ENCODE measurements around the gene NOP9. TPM values are rescaled to one million over a fixed set of nuclear protein-coding genes. Genes with fewer than 3 reads are reported as not detected.

Gene NOP9
- total RNA-seq, 3 donors from 2014 or later = 24.1 to 29.2 (median 29.1) TPM

- H3K4me1 ChIP-seq (ENCODE audit: low read depth) = no peaks in the 10 kb centered on the region
- ATAC-seq (no peak), DNase-seq (no peak)
- H3K36me3 ChIP-seq (ENCODE audit: low read depth) = no peaks in the 10 kb centered on the region
- H3K9me3 ChIP-seq = no peaks in the 10 kb centered on the region
- H3K4me3 ChIP-seq = no peak overlapping the region
- TF ChIP-seq CTCF (IDR thresholded peaks at IDR 0.05) = no peak
- intact Hi-C loops (cut with DNase I, micrococcal nuclease) = no loop called here
Observed at GRCh38 chr14:24277071-24277470, 22.6 kb upstream of the NOP9 start.

GRCh38 chr14:24277606-24278321 is 21.9 kb upstream of the NOP9 start:
- DNase-seq = peak in 1 of 3 donors; percentile 23
- intact Hi-C loops (cut with DNase I, micrococcal nuclease) = no loop called here
- H3K36me3 ChIP-seq (ENCODE audit: low read depth) = no peaks in the 10 kb centered on the region
- ATAC-seq = peak; percentile 29
- no peaks in the 10 kb centered on the region for H3K4me1 ChIP-seq (ENCODE audit: low read depth)
- H3K9me3 ChIP-seq = no peaks in the 10 kb centered on the region
- no peak for TF ChIP-seq CTCF (IDR thresholded peaks at IDR 0.05)
- no peak overlapping the region for H3K4me3 ChIP-seq

- no peak for TF ChIP-seq CTCF (IDR thresholded peaks at IDR 0.05)
- intact Hi-C loops (cut with DNase I, micrococcal nuclease) = no loop called here
- no peaks in the 10 kb centered on the region for H3K4me1 ChIP-seq (ENCODE audit: low read depth)
- no peak overlapping the region for H3K4me3 ChIP-seq
- no peaks in the 10 kb centered on the region for H3K9me3 ChIP-seq
- ATAC-seq (no peak), DNase-seq (no peak)
- H3K36me3 ChIP-seq (ENCODE audit: low read depth) = no peaks in the 10 kb centered on the region
Observed at GRCh38 chr14:24278424-24278823, 21.2 kb upstream of the NOP9 start.

GRCh38 chr14:24279301-24280186 is 20.1 kb upstream of the NOP9 start:
- peak; percentile 41 for ATAC-seq
- intact Hi-C loops (cut with DNase I, micrococcal nuclease) = no loop called here
- no peak for TF ChIP-seq CTCF (IDR thresholded peaks at IDR 0.05)

GRCh38 chr14:24280797-24281460 is 18.7 kb upstream of the NOP9 start:
- H3K36me3 ChIP-seq (ENCODE audit: low read depth) = no peaks in the 10 kb centered on the region
- ATAC-seq (no peak), DNase-seq (peak in 1 of 3 donors; percentile 7)
- intact Hi-C loops (cut with DNase I, micrococcal nuclease) = no loop called here
- TF ChIP-seq CTCF (IDR thresholded peaks at IDR 0.05) = no peak
- H3K4me3 ChIP-seq = no peak overlapping the region
- H3K4me1 ChIP-seq (ENCODE audit: low read depth) = no peaks in the 10 kb centered on the region
- no peaks in the 10 kb centered on the region for H3K9me3 ChIP-seq

More at GRCh38 chr14:24279301-24280186, 20.1 kb upstream of the NOP9 start:
- Histone ChIP-seq H3K4me3 (no peak overlapping the region), H3K4me1 (ENCODE audit: low read depth) (no peaks in the 10 kb centered on the region), H3K9me3 (no peaks in the 10 kb centered on the region), H3K36me3 (ENCODE audit: low read depth) (no peaks in the 10 kb centered on the region)
- no peak for DNase-seq
